ENCODE data around the gene CEP76.

DNA sequence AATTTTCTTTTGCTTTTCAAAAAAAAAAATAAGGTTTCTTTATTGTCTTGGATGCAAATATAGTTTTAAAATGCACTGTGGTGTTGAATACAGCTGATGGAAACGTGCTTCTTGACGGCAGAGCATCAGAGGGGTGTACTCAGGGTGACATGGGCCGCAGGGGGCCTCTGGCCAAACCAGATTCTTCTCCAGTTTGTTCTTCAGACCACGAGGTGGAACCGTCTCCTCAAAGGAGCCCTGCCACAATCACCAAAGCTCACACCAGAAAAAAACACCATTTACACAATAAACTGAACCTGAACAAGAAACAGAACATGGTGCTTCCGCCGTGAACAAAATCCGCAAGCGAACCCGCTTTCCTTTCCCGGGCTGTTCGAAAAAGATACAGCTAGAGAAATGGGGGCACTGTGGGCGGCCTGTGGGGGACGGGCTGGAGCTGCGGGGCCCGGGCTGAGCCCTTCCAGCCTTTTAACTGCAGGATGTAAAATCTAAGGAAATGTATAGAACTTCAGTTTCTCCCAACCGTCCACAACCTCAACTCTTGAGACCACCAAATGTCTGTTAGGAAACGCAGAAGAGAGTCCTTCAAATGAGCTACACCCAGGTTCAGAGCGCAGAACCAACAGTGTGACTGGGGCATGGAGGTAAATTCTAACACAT is 34.9 kb upstream of the CEP76 start:
- TF ChIP-seq, protein P1, sequence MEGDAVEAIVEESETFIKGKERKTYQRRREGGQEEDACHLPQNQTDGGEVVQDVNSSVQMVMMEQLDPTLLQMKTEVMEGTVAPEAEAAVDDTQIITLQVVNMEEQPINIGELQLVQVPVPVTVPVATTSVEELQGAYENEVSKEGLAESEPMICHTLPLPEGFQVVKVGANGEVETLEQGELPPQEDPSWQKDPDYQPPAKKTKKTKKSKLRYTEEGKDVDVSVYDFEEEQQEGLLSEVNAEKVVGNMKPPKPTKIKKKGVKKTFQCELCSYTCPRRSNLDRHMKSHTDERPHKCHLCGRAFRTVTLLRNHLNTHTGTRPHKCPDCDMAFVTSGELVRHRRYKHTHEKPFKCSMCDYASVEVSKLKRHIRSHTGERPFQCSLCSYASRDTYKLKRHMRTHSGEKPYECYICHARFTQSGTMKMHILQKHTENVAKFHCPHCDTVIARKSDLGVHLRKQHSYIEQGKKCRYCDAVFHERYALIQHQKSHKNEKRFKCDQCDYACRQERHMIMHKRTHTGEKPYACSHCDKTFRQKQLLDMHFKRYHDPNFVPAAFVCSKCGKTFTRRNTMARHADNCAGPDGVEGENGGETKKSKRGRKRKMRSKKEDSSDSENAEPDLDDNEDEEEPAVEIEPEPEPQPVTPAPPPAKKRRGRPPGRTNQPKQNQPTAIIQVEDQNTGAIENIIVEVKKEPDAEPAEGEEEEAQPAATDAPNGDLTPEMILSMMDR (IDR thresholded peaks at IDR 0.05) = no peak
- no peak for TF ChIP-seq POLR2AphosphoS5 (IDR thresholded peaks at IDR 0.05; ENCODE audit: insufficient read depth in 1 of 2, low read depth in 1 of 2)

Data from vagina (tissue), 2 donors.